RPMI7951 (cell line): ENCODE measurements around the gene MYH3. TPM values are rescaled to one million over a fixed set of nuclear protein-coding genes. Genes with fewer than 3 reads are reported as not detected.
A peak's percentile ranks its signal among the peaks of the same experiment; 100 is the strongest.

Experiments
- DNase-seq: peaks from one replicate; pipeline ENCODE4 v3.0.0-alpha.2; 2012; ENCODE audit warnings: low read depth
- total RNA-seq: library from RNA; depleted of rRNA; stranded (reverse); fragments of >200 nt; shearing (Covaris generic); gene quantifications from 2 replicates; pipeline ENCODE4 v1.2.3, GENCODE V29; 2014

MYH3 gene
- total RNA-seq, 1 experiment from 2014 or later: 0.12 TPM

DNA sequence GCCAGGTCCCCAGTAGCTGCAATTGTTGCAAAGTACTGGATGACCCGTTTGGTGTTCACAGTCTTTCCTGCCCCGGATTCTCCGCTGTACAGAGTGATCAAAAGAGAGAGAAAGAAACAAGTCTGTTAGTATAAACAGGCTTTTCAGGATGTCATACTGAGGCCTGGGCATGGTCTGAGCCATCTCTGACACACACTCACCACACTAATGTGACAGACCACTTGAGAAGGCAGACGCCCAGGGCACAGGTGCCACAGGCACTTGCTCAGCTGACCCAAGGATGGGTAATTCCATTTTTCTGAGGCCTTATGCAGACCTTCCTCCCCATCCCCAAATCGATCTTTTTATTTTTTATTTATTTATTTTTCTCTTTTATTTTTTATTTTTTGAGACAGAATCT, 7.5 kb downstream of the MYH3 start:
- no peak for DNase-seq

DNA sequence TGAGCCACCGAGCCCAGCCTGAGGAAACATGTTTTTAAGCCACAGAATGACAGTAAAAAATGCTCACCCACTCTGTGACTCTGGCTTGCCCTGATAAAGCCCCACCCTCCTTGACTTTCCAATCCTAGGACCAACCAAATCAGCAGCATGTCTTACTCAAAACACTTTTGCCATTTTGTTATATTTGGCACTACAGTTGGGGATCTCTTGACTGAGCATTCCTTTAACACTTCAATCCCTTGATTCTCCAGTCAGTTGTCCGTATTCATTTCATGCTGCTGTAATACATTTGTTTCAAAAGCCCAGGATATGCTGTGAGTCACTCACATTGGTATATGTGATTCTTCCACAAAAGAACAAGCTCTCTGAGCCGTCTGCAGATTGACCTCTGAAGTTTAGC, 8.2 kb downstream of the MYH3 start:
- peak; percentile 12 for DNase-seq

DNA sequence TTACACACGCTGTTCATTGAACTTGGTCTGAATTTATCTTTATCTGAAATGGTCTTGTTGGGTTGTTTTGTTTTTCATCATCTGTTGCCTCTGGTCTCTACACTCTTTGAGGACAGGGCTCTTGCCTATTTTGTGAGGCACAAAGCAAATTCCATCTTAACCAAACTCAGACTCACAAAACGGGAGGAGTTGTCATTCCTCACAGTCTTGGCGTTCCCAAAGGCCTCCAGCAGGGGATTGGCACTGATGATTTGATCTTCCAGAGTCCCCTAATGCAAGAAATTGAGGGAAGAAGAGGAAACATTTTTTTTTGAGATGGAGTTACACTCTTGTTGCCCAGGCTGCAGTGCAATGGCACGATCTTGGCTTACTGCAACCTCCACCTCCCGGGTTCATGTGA, 8.7 kb downstream of the MYH3 start:
- no peak for DNase-seq

DNA sequence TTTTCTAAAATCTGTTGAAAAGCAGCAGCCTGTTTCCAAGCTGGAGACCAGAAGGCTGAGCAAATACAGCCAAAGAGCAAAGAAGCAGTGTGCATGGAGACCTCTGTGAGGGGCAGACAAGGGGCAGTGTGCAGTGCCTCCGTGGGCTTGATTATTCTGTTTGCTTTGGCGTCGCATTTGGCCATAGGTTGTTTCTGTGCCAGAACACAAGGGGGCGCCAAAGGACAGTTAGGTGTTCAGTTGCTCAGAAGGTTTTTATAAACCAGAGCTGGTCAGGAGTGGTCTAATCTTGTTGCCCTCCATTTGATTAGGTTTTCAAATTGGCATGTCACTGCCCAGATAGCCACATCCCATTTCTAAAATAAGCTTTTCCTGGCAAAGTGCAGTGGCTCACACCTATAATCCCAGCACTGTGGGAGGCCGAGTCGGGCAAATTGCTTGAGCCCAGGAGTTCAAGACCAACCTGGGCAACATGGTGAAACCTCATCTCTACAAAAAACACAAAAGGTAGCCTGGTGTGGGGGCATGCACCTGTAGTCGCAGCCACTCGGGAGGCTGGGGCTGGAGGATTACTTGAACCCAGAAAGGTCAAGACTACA, 10.6 kb downstream of the MYH3 start:
- peak; percentile 53 for DNase-seq

DNA sequence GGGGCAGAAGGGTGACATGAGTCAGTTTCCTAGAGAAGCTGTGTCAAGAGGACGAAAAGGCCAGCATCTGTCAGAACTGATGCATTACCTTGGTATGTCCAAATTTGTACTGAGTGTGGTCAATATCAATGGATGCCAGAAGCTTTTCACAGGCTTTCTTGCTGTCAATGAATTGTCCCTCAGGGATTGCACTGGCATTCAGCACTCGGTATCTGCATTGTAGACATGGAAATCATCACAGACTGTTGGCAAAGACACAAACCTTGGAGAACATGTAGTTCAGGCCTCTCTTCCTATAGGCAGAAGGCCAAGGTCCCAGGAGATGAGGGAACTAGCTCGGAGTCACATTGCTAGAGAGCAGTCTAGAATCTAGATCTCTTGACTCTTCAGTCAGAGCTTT, 16.6 kb downstream of the MYH3 start:
- no peak for DNase-seq

DNA sequence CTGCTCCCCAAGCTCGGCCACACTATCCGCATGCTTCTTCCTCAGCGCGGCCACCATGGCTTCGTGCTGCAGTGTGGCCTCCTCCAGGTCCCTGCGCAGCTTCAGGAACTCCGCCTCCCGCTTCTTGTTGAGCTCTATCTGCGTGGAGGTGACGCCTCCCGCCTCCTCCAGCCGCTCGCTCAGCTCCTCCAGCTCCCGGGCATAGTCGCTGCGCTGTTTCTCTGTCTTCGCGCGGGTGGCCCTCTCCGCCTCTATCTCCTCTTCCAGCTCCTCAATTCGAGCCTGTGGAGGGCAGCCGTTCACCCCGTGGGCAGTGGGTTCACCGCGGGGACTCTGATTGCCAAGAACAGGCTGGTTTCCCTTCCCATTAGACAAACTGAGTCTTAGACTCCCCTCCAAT, 19.0 kb downstream of the MYH3 start:
- no peak for DNase-seq

DNA sequence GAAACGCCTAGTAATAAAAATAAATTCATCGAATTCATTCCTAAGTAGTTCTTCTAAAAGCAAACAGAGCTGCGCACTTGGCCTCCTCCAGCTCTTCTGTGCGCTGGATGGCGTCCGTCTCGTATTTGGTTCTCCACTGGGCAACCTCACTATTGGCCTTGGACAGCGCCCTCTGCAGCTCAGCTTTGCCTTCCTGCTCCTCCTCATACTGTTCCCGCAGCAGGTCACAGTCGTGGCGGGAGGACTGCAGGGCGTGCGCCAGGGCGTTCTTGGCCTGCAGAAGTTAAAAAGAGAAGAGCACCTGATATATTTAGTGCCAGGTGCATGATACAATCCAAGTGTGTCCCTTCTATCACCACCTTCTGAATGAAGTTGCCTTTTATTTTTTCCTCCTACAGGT, 21.8 kb downstream of the MYH3 start:
- no peak for DNase-seq

DNA sequence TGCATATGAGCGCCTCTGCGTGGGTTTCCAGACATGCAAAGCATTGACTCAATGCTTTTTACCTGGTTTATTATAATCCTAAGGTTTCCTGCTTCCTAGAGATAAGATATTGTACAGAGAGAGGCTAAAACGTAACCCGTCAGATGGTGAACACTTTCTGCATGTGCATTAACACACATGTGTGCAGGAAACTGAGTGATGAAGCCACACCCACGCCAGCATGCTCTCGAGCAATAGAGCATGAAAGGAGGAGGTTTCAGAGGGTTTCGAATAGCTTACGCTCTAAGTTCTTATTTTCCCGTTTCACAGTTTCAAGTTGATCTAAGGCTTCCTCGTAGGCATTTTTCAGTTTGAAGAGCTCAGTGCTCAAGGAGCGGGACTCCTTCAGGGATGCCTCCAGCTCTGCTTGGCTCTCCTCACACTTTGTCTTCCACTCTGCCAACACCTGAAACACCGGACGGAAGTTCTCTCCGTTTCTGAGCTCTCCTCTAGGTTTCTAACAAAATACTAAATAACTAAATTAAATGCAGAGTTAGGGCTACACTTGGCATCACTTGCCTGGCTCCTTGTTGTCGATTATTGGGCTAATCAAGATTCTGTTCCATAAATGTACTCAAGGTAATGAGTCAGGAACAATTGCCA, 23.2 kb downstream of the MYH3 start:
- no peak for DNase-seq

DNA sequence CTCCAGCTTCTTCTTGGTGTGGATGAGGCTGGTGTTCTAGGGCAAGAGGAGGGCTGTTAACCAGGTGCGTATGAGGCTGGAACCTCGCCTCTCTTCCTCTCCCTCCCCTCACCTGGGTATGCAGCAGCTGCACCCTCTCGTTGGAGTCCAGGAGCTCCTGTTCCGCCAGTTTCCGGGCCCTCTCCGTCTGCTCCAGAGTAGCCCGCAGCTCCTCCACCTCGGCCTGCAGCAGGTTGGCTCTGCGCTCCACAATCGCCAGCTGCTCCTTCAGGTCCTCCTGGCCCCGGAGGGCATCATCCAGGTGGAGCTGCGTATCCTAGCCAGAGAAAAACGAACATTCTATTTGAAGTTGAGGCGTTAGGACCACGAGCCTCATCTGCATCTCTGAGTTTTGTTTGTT, 25.4 kb downstream of the MYH3 start:
- DNase-seq: no peak

DNA sequence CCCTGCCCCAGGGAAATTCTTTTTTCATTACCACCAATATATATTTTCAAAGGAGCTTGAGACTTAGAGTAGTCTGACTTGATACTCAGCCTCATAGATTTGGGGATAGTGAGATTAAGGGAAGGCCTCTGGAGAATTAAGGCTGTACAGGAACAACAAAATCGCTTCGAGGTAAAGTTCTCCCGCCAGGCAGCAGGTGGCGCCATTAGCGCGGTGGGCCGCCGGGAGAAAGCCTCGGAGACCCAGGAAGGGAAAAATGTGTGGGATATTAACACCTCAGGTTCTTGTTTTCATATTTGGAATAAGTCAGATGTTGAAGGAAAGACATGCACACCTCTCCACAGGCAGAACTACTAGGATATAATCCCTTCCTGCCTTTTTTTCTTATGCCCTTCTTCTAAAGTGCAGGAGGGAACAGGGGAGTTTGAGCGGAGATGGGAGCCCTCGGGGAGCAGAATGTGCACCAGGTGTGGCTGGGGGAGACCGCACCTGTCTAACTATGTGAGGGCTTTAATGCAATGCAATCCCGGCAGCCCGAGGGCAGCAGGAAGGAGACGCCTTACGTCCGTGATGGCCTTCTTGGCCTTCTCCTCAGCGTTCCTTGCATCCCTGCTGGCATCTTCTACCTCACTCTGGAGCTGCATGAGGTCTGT, 25.9 kb downstream of the MYH3 start:
- DNase-seq: peak; percentile 16

DNA sequence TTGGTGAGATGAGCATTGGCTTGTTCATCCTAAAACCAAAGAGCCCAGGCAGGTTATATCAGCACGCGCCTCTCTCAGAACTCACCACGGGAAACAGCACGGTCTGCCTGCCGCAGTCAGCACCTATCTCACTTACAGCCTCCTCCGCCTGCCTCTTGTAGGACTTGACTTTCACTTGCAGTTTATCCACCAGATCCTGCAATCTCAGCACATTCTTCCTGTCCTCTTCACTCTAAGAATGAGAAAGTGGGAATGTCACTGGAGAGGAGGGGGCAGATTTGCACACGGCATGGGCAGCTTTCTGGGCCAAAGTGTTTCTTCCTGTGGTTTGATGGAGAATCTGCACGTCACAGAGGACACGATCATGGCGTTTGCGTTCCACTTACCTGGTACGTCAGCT, 27.4 kb downstream of the MYH3 start:
- no peak for DNase-seq

DNA sequence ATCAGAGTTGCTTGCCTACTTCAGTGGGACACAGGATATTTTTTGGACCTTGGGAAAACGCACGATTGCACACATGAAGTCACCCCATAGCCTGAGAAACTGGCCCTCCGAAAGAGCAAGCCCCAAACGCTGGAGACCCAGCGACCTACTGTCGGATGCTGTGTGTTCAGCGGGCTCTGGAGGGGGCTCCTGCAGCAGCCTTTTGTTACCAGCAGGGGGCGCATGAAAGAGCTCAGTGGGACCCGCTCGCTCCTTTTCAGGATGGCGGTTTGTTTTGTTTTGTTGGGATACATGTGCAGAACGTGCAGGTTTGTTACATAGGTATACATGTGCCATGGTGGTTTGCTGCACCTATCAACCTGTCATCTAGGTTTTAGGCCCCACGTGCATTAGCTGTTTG, 28.4 kb downstream of the MYH3 start:
- no peak for DNase-seq

DNA sequence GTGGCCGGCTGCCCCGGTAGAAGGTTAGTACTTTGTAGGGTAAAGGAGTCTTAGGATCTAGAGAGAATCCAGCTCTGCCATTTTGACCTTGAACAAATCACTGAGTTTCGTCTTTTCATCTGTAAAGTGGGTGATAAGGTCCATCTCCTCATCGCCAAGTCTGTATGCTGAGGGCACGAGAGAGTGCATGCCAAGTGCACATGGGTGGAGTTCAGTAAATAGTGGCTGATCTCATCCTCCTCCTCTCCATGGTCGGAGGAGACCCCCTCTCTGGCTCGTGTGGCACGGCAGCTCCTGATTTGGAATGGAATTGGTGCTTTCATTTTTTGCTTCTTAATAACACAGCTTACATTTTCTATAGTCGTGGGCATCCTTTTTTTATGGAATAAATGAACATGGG, 30.7 kb downstream of the MYH3 start:
- DNase-seq: no peak

DNA sequence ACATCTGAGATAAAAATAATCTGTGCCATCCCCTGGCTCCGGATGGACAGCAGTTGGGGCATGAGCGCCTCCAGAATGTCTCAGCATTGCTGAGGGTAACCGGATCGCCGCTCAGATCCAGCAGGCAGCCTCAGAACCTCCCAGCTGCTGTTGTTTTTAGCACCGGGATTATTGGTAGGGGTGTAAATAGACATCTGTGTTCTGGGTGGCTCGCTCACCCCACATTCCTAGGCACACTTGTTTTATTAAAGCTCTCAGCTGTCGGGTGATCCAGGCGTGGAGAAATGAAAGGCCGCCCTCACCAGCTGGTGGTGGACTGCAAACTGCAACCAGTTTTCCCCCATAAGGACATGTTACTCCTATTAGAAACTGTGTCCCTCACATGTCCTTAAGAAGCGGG, 32.1 kb downstream of the MYH3 start:
- DNase-seq: no peak

DNA sequence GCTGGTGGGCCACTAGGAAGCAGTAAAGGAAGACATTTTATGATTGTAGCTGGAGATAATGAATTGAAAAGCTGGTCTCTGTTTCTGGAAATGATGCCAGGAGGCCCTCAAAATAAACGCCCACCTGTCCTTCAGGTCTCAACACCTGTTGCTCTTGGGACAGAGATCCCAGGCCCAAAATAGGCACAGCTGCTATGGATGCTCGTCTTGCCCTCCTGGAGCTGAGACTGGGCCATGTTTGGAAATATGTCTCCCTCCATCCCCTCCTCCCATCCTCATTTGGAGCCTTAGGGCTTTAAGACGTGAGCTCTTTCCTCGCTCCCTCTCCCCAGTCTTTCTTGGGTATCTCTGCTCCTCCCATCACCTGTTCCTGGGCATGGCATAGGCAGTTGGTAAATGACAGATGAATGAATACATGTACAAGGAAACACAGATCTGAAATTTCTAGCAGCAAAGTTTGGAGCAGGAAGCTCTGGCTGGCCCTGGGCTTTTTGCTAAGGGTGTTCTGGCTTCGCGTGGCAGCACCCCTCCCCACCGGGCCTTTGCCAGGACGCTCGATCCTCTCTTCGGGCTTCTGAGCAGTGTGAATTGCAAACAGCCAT, 33.3 kb downstream of the MYH3 start:
- no peak for DNase-seq

DNA sequence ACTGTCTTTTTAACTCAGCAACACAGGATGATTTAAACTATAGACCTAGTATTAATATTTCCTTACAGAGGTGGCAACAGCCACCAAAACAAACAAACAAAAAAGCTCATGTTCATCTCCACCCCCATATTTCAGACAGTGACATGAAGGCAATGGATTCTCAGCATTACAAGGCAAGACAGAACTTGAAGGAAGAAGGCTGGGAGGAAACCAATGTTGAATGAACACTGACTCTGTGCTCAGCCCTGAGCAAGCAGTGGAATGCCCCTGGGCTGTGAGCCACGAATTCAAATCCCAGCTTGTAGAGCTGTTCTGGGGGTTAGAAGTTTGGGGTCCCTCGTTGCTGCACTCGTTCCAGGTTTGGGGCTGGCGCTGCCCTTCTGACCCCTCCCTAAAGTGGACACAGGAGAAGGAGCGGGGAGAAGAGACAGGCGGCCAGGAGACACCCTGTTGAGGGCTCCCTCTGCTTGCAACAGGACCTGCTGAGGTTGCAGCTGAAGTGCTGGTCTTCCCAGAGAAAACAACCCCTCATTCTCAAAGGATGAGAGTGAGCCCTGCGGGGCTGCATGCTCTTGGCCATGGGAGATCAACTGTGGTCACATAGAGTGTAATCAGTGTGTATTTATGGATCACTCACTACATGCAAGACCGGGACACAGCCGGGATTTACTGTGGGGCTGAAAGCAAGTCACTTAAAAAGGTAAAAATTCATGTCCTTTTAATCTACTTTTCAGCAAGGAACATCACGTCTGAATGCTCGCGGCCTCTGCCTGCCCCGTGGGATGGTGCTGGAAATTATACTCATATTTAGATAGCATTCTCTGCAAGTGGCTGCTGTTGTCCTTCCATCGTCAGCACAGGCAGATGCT, 34.3 kb downstream of the MYH3 start:
- peak; percentile 39 for DNase-seq

DNA sequence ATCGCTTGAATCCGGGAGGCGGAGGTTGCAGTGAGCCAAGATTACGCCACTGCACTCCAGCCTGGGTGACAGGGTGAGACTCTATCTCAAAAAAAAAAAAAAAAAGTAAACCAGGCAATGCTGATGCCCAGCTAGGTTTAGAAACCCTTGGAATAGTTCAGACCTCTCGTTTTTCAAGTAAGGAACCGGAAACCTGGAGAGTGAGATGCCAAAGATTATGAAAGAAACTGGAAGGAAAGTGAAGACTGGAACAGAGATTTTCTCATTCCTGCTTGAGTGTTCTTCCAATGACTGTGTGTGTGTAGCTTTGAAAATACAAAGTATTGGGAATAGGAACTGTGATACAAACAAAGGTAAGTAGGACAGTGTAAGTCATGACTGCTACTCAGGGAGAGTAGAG, 35.7 kb downstream of the MYH3 start:
- DNase-seq: no peak

DNA sequence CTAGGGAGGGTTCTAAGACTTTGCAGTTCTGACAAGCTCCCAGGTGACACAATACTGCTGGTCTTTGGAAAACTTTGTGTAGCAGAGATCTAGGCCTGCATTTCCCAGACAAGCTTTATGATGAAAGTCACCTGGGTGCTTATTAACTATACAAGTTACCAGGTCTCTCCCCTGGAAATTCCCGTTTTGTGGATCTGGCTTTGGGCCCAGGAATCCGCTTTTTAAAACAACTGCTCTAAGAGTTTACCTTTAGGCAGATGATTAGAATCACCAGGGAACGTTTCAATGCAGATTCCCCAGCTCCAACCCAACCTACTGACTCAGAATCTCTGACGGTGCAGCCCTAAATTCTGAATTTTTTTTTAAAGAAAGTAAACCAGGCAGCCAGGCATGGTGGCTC, 36.3 kb downstream of the MYH3 start:
- no peak for DNase-seq

DNA sequence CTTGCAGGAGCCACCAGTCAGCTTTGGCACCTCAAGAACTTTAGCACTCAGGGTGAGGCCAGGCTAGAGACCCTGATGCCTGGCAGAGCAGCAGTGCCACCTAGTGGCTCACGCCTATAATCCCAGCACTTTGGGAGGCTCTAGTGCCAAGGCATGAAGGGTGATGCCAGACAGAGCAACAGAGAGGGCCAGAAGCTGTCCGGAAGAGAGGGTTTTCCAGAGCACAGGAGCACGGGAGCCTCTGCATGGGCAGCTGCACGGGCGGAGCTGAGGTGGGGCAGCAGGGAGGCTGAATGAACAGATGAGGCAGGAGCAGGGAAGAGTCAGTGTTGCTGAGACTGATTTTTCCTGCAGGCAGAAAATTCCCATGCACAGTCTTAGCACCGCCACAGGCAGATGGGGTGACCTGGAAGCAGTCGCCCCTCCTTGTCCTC, 38.9 kb downstream of the MYH3 start:
- DNase-seq: peak; percentile 67

DNA sequence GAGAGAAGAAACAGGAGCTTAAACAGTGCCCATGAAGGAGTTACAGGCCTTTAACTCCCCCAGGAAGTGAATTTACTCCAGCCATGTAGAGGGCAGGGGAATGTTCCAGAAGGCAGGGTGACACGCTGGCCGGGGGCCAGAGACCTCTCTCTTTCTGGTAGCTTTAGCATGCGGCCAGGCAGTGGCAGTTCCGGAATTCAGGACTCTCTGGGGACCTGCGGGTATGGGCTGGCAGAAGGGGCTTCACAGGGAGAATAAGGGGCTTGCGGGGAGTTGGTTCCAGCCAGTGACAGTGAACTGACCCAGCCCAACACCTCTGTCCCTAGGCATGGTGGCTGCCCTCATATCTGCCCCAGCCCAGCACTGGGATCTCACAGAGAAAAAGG, 40.0 kb downstream of the MYH3 start:
- DNase-seq: no peak

DNA sequence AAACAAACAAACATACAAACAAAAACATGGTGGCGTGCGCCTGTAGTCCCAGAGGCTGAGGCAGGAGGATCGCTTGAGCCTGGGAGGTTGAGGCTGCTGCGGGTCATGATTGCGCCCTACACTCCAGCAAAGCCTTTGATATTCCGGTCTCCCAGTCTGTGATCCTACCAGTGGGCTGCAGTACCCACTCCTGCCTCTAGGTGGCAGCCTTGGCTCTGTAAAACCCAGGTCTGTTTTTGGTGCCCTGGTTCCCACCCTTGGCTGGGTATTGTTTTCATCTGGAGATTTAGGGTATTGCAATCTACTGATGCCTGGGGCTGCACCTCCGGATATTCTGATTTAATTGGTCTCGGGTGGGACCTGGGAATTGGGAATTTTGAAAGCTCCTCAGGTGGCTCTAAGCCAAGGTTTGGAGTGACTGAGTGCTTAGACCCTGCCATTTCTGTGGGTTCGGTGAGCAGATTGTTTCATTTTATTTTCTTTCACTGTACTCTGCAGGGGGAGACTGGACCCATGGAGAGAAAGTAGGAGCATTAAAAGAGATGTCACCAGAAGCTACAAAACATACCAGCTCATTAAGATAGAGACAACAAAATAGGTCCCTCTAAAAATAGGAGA, 40.5 kb downstream of the MYH3 start:
- peak; percentile 63 for DNase-seq
